A549 treated with CpdA at 1 μM for 4 hours (cell line): Measurements from ENCODE around the gene GH1. TPM values are rescaled to one million over a fixed set of nuclear protein-coding genes. Genes with fewer than 3 reads are reported as not detected.

Experiments
- total RNA-seq: library from RNA; stranded (reverse); fragments of 200-300 nt; extraction: Qiagen RNA extraction; gene quantifications from 5 replicates; pipeline ENCODE4 v1.2.3, GENCODE V29; 2022; ENCODE audit warnings: low read depth

The GH1 gene
- not detected in 5 replicates for total RNA-seq

DNA sequence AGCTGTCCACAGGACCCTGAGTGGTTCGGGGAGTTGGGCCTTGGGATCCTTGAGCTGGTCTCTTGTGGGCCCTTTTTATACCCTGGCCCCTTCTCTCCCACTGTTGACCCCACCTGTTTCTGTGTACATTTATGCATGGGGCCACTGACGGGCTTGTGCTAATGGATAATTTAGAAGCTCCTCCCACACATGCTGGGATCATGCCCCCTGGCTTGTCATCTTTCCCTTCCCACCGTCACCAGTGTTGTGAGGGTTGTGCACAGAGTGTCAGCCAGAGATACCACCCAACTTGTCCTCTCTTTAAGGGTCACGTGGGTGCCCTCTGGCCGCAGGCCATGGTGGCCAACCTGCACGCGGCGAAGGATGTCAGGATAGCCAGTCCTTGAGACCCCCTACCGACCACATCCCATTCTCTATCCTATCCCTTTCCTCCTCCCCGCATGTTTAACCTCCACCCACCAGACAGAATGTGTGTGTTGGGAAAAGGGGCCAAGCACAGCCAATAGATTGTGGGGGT is at the start of gene GH1:
GH1 (minus strand) TSS at position 51 of the 517 bp plus-strand sequence. CDS start 63 bp downstream, outside the sequence.

DNA sequence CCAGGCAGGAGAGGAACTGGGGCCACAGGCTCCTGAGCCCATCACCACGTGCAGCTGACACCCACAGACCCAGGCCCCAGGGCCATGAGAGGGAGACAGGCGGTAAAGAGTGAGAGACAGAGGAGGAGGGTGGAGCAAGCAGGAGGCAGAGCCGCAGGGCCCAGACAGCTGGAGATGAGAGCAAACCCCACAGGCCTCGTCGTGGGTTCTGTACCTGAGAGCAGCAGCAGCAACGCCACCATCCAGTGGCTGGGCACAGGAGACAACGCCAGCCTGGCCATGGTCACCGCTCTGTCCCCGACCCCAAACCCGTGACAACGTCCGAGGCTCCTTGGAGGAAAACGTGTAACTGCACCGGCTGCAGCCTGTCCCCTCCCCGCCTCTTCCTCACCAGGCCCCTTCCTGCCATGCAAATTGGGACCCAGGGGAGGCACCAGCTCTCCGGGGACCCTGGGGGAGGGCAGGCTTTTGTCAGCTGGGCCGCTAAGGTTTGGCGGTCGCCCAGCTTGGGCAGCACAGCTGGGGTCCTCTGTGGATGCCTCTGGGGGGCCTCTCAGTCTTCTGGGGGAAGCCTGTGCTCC is 13.4 kb upstream of the GH1 start, which contains the start of gene CD79B:
CD79B (minus strand) TSS at position 351 of the 581 bp plus-strand sequence; CDS start at position 281, 70 bp downstream.

DNA sequence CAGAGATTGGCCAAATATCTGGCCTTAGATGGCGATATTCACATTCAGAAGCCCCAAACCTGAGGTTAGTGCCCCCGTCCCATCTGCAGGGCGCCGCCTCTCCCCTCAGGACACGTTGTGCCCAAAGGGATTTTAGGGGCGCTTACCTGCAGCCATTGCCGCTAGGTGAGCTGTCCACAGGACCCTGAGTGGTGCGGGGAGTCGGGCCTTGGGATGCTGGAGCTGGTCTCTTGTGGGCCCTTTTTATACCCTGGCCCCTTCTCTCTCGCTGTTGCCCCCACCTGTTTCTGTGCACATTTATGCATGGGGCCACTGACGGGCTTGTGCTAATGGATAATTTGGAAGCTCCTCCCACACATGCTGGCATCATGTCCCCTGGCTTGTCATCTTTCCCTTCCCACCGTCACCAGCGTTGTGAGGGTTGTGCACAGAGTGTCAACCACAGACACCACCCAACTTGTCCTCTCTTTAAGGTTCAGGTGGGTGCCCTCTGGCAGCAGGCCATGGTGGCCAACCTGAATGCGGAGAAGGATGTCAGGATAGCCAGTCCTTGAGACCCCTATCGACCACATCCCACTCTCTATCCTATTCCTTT is 7.5 kb downstream of the GH1 start, which contains the start of gene CSHL1:
CSHL1 (minus strand) TSS at position 218 of the 595 bp plus-strand sequence; CDS start at position 156, 62 bp downstream.

DNA sequence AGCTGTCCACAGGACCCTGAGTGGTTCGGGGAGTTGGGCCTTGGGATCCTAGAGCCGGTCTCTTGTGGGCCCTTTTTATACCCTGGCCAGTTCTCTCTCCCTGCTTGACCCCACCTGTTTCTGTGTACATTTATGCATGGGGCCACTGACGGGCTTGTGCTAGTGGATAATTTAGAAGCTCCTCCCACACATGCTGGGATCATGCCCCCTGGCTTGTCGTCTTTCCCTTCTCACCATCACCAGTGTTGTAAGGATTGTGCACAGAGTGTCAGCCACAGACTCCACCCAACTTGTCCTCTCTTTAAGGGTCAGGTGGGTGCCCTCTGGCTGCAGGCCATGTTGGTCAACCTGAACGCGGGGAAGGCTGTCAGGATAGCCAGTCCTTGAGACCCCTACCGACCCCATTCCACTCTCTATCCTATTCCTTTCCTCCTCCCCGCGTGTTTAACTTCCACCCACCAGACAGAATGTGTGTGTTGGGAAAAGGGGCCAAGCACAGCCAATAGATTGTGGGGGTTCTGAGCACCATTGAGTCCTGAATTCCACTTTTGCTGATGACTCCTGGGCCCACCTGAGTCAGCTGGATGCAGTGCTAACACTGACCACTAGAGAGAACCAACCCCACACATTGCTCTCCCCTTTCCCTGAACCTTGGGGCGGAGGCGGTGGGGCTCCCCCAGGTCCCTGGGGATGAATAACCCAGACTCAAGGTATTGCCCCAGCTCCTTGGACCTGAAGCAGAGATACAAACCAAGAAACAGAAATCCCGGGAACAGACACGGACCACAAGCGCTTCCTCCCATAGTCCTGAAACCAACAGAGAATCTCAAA is 21.9 kb downstream of the GH1 start, which contains the start of gene CSH1:
CSH1 (minus strand) TSS at position 51 of the 831 bp plus-strand sequence. CDS start 63 bp downstream, outside the sequence.

DNA sequence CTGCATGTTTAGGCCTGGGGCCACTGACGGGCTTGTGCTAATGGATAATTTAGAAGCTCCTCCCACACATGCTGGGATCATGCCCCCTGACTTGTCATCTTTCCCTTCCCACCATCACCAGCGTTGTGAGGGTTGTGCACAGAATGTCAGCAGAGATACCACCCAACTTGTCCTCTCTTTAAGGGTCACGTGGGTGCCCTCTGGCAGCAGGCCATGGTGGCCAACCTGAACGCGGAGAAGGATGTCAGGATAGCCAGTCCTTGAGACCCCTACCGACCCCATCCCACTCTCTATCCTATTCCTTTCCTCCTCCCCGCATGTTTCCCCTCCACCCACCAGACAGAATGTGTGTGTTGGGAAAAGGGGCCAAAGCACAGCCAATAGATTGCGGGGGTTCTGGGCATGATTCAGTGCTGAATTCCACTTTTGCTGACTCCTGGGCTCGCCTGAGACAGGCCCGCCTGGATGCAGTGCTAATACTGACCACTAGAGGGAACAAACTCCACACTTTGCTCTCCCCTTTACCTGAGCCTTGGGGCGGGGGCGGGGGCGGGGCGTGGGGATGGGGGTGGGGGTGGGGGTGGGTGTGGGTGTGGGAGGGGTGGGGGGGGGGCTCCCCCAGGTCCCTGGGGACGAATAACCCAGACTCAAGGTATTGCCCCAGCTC is 36.6 kb downstream of the GH1 start, which contains the start of gene GH2:
GH2 (minus strand) TSS at position 10 of the 667 bp plus-strand sequence. CDS start 143 bp downstream, outside the sequence.

DNA sequence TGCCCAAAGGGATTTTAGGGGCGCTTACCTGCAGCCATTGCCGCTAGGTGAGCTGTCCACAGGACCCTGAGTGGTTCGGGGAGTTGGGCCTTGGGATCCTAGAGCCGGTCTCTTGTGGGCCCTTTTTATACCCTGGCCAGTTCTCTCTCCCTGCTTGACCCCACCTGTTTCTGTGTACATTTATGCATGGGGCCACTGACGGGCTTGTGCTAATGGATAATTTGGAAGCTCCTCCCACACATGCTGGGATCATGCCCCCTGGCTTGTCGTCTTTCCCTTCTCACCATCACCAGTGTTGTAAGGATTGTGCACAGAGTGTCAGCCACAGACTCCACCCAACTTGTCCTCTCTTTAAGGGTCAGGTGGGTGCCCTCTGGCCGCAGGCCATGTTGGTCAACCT is 45.1 kb downstream of the GH1 start, which contains the start of gene CSH2:
CSH2 (minus strand) TSS at position 101 of the 400 bp plus-strand sequence; CDS start at position 38, 63 bp downstream.

Other genes starting within 250 kb of the GH1 start
- 9.4 to 14.6 TPM (median 10.9 TPM) in 5 replicates for gene LIMD2, start 218.7 kb downstream of the GH1 start, total RNA-seq
- 25.8 to 28.1 TPM (median 25.9 TPM) in 5 replicates for gene STRADA, start 177.0 kb downstream of the GH1 start, total RNA-seq
- gene CCDC47, start 145.2 kb downstream of the GH1 start, total RNA-seq: 95.5 to 152 TPM (median 102 TPM) in 5 replicates
- 83.1 to 119 TPM (median 85.6 TPM) in 5 replicates for gene DDX42, start 144.7 kb downstream of the GH1 start, total RNA-seq
- gene PSMC5, start 91.4 kb downstream of the GH1 start, total RNA-seq: 215 to 246 TPM (median 223 TPM) in 5 replicates
- 59.7 to 74.3 TPM (median 61.0 TPM) in 5 replicates for gene FTSJ3, start 91.2 kb downstream of the GH1 start, total RNA-seq
- gene SMARCD2, start 76.2 kb downstream of the GH1 start, total RNA-seq: 53.0 to 66.3 TPM (median 61.3 TPM) in 5 replicates
- not detected in 5 replicates for gene CSH2, start 45.2 kb downstream of the GH1 start, total RNA-seq
- gene GH2, start 36.9 kb downstream of the GH1 start, total RNA-seq: not detected in 5 replicates
- not detected in 5 replicates for gene CSH1, start 22.3 kb downstream of the GH1 start, total RNA-seq
- not detected in 5 replicates for gene CSHL1, start 7.6 kb downstream of the GH1 start, total RNA-seq
- gene CD79B, start 13.5 kb upstream of the GH1 start, total RNA-seq: not detected in 5 replicates
- 0.03 to 0.10 TPM (median 0.07 TPM) in 5 replicates for gene SCN4A, start 54.1 kb upstream of the GH1 start, total RNA-seq
- gene PRR29, start 79.5 kb upstream of the GH1 start, total RNA-seq: 0.73 to 1.3 TPM (median 0.97 TPM) in 5 replicates
- gene ICAM2, start 101.8 kb upstream of the GH1 start, total RNA-seq: 0.07 to 0.14 TPM in 2 of 5 replicates, not detected in the others
- gene ERN1, start 211.3 kb upstream of the GH1 start, total RNA-seq: 3.6 to 4.8 TPM (median 3.8 TPM) in 5 replicates